Pons (tissue), 1 donor: Measurements from ENCODE around the gene SLC36A3.

Experiments used
- DNase-seq: peaks from one replicate; pipeline ENCODE4 v3.0.0-alpha.2; 2016; ENCODE audit warnings: low spot score

The SLC36A3 gene

GRCh38 chr5:151298063-151298855, 5.3 kb downstream of the SLC36A3 start:
- DNase-seq: peak; percentile 39

- no peak for DNase-seq
Measured at GRCh38 chr5:151296974-151297373, 6.6 kb downstream of the SLC36A3 start.

- no peak for DNase-seq
Measured at GRCh38 chr5:151296478-151296830, 7.1 kb downstream of the SLC36A3 start.

GRCh38 chr5:151295791-151296477, 7.6 kb downstream of the SLC36A3 start:
- DNase-seq: no peak

- DNase-seq: no peak
Measured at GRCh38 chr5:151295138-151295537, 8.4 kb downstream of the SLC36A3 start.

- no peak for DNase-seq
Measured at GRCh38 chr5:151293624-151294023, 9.9 kb downstream of the SLC36A3 start.

- no peak for DNase-seq
Measured at GRCh38 chr5:151288180-151288579, 15.4 kb downstream of the SLC36A3 start.

GRCh38 chr5:151286246-151286645, 17.3 kb downstream of the SLC36A3 start:
- no peak for DNase-seq

- DNase-seq: no peak
Measured at GRCh38 chr5:151285683-151286082, 17.9 kb downstream of the SLC36A3 start.

- DNase-seq: no peak
Measured at GRCh38 chr5:151284392-151284967, 19.1 kb downstream of the SLC36A3 start.

GRCh38 chr5:151283120-151283825, 20.3 kb downstream of the SLC36A3 start:
- DNase-seq: no peak

- no peak for DNase-seq
Measured at GRCh38 chr5:151281001-151281639, 22.4 kb downstream of the SLC36A3 start.

- DNase-seq: no peak
Measured at GRCh38 chr5:151280443-151280842, 23.1 kb downstream of the SLC36A3 start.

- no peak for DNase-seq
Measured at GRCh38 chr5:151278845-151279244, 24.7 kb downstream of the SLC36A3 start.

- DNase-seq: no peak
Measured at GRCh38 chr5:151275803-151276202, 27.8 kb downstream of the SLC36A3 start.

GRCh38 chr5:151274666-151275065, 28.9 kb downstream of the SLC36A3 start:
- DNase-seq: no peak

- no peak for DNase-seq
Measured at GRCh38 chr5:151271336-151271735, 32.2 kb downstream of the SLC36A3 start.

GRCh38 chr5:151270599-151270998, 33.0 kb downstream of the SLC36A3 start:
- DNase-seq: no peak

GRCh38 chr5:151267491-151268260, 35.9 kb downstream of the SLC36A3 start:
- no peak for DNase-seq

GRCh38 chr5:151264113-151264512, 39.5 kb downstream of the SLC36A3 start:
- no peak for DNase-seq

GRCh38 chr5:151262532-151262931, 41.0 kb downstream of the SLC36A3 start:
- DNase-seq: no peak
